ENCODE data around the gene CD2AP.
"Not testable (repeated sequence)": the region's sequence is repeated elsewhere in the genome, so short reads cannot be mapped to it uniquely, and the experiment has no call there.

The CD2AP gene, protein sequence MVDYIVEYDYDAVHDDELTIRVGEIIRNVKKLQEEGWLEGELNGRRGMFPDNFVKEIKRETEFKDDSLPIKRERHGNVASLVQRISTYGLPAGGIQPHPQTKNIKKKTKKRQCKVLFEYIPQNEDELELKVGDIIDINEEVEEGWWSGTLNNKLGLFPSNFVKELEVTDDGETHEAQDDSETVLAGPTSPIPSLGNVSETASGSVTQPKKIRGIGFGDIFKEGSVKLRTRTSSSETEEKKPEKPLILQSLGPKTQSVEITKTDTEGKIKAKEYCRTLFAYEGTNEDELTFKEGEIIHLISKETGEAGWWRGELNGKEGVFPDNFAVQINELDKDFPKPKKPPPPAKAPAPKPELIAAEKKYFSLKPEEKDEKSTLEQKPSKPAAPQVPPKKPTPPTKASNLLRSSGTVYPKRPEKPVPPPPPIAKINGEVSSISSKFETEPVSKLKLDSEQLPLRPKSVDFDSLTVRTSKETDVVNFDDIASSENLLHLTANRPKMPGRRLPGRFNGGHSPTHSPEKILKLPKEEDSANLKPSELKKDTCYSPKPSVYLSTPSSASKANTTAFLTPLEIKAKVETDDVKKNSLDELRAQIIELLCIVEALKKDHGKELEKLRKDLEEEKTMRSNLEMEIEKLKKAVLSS

DNA sequence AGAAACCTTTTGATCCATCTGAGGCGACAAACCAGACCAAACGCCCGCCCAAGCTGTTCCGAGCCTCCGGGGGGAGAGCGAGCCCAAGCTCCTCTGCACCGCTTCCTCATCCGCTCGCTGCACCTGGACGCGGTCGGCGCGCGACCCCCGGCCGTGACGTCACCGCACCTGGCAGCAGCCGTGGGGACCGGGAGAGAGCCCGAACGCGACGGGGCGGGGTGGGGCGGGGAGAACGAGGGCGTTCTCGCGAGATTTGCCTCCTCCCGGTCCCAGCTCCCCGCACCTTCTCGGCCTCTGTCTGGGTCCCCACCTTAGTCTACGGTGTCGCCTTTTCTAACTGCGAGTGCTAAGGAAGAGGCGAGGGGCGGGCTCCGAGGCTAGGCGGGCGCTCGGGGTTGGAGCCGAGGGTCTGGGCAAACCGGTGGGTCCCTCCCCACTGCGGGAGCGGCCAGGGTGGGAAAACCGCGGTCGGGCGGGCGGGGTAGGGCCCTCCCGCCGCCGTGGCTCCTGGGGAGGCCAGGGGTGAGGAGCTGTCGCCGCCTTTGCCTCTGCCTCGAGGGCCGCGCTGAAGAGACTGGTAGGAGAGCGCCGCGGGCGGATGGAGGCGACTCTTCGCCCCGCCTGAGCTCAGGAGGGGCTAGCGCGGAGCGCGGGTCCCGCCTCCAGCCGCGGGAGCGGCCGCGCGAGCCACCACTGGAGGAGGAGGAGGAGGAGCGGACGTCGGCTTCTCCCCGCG, at the start of gene CD2AP:
Gene CD2AP (plus strand): TSS at position 293 of the 736 bp plus-strand sequence. CDS start 456 bp downstream, outside the sequence.
- peak; percentile 60 to 63 for DNase-seq (ENCODE audit: low read depth in 2 of 2)

DNA sequence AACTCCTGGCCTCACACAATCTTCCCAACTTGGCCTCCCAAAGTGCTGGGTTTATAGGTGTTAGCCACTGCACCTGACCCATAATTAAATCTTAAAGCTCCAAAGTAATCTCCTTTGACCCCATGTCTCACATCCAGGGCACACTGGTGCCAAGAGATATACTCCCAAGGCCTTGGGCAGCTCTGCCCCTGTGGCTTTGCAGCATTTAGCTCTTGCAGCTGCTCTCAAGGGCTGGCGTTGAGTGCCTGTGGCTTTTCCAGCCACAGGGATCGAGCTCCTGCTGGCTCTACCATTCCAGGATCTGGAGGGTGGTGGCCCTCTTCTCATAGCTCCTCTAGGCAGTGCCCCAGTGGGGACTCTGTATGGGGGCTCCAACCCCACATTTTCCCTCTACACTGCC, 49.3 kb upstream of the CD2AP start:
- DNase-seq (ENCODE audit: low read depth in 2 of 2), result no peak

DNA sequence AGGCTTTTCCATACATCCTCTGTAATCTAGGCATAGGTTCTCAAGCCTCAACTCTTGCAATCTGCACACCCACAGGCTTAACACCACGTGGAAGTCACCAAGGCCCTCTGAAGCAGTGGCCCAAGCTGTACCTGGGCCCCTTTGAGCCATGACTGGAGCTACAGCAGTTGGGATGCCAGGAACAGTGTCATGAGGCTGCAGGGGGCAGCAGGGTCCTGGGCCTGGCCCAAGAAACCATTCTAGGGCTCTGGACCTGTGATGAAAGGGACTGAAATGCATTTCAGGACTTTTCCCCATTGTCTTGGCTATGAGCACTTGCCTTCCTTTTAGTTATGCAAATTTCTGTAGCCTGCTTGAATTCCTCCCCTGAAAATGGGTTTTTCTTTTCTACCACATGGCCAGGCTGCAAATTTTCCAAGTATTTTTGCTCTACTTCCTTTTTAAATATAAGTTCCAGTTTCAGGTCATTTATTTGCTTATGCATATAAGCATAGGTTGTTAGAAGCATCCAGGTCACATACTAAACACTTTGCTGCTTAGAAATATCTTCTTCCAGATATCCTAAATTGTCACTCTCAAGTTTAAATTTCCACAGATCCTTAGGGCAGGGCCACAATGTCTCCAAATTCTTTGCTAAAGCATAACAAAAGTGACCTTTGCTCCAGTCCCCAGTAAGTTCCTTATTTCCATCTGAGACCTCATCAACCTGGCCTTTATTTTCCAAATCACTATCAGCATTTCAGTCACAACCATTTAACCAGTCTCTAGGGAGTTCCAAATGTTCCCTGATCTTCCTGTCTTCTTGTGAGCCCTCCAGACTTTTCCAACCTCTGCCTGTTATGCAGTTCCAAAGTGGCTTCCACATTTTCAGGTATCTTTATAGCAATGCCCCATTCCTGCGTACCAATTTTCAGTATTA, 48.6 kb upstream of the CD2AP start:
- no peak for DNase-seq (ENCODE audit: low read depth in 2 of 2)

DNA sequence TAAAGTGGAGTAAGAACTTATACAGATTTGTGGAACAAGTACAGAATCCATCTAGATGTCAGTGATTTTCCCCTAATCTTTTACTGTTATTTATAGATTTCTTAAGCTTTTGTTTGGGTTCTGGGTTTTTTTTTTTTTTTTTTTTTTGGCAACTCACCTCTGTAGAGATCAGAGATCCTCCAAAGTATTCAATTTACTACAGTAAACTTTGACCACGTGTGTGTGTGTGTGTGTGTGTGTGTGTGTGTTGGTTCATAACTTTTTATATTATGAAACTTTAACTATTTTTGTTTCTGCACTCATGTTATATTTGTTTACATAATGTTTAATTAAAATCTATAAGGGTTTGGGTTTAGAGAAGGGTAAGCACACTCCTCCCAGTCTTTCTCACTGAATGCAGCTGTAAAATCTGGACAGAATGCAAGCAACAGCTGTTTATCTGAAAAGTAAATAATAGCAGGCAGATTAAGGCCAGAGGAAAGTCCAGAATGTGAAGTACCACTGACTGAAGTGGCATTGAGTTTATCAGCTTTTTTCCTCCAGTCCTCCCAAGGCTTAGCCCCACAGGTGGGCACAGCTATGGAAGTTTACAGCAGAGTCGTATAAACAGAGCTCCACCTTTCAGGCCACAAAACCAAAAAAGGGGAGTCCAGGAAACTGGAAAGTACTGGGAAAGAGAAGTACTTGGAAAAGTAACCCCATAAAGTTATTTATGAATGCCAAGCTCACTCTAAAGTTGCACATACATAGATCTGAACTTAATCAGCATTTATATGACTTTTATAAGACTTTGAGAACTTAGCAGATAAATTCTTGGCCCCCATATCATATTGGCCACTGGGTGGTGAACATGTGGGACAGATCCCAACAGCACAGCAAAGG, 43.0 kb upstream of the CD2AP start:
- DNase-seq (ENCODE audit: low read depth in 2 of 2), result no peak

DNA sequence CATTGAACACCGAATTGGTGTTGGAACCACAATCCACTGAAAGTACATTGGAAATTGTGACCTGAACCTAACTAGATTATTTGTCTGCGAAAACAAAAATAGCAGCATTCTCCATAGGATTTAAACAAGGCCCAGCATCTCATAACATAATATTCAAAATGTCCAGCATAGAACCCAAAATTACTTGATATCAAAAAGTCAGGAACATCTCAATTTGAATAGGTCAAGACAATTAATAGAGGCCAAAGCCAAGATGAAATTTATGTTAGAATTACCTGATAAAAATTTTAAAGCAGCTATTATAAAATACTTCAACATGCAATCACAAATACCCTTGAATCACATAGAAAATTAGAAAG, 42.4 kb upstream of the CD2AP start:
- no peak for DNase-seq (ENCODE audit: low read depth in 2 of 2)

DNA sequence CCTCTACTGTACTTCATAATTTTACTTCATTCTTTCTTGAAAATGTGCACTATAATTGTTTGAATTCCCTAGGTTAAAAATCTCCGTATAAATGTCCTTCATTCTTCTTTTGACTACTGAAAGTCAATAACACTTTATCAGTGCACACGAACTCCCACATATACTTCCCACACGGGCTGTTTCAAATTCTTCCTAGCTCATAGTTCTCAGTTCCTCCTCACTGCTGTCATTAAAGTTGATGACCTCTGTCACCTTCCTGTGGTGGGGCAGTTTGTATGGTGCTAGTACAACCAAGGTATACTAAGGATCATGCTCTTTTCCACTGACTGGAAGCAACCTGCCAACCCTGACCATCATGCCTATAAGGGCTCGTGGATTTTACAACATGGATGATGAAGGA, 40.0 kb upstream of the CD2AP start:
- DNase-seq (ENCODE audit: low read depth in 2 of 2), result no peak

DNA sequence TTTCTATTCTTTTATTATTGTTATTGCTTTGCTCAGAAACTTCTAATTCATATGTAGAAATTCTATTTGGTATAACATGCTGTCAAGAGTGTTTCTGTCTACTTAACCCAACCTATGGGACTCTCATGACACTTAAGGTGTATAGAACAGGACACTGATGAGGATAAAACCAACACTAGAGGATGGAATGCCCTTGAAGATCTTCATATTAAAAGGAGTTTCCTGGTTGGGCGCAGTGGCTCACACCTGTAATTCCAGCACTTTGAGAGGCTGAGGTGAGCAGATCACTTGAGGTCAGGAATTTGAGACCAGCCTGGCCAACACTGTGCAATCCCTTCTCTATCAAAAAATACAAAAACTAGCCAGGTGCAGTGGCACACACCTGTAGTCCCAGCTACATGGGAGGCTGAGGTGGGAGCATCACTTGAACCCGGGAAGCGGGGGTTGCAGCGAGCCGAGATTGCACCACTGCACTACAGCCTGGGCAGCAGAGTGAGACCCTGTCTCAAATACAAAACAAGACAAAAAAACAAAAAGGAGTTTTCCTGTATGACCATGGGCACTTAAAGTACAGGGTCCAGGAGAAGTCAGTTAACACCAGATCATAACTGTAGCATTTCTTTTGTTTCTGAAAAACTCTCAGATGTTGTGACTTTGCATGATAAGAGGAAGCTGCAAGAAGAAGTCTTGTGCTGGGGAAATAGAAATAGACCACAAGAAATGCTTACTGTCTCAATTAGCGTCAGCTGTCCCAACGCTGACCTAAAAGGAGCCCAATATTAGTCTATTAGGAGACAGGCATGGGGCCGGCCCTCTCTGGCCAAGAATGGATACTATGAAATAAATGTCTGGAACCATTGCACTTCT, 38.9 kb upstream of the CD2AP start:
- no peak for DNase-seq (ENCODE audit: low read depth in 2 of 2)

DNA sequence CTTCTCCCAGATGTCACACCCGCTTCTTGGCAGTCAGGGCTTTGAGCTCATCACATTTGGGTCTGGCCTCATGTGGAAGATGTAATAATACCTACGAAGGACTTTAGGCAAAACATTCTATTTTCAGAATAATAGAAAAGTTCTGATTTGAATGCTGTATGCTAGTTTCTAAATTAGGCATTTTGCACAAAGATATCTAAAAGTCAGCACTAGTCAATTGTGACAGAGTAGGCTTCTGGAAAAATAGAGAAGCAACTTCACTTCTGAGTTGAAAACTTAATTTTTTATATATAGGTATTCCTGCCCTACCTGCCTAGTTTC, 38.3 kb upstream of the CD2AP start:
- DNase-seq (ENCODE audit: low read depth in 2 of 2), result no peak

DNA sequence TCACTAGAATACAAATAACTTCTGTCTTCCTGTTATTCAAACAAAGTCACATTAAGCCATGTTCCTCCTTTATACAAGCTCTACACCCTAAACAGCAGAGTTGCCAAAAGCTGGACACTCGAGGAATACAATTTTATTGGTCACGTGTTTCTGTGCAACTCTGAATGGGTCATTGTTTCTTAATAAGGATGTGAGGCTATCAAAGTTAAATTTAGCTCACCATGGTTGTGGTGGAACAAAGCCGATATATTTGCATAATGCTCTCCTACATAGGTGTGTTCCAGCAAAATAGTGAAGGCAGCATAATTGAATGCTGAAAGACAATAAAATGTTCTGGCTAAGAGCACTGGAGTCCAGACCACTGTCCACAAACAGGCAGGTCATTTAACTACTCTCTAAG, 36.9 kb upstream of the CD2AP start:
- no peak for DNase-seq (ENCODE audit: low read depth in 2 of 2)

DNA sequence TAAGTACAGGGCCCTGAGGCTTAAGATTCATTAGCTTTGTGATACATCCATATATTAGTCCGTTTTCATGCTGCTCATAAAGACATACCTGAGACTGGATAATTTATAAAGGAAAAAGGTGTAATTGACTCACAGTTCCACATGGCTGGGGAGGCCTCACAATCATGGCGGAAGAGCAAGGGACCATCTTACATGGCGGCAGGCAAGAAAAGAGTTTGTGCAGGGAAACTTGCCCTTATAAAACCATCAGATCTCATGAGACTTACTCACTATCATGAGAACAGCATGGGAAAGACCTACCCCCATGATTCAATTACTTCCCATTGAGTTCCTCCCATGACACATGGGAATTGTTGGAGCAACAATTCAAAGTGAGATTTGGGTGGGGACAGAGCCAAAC, 32.6 kb upstream of the CD2AP start:
- DNase-seq (ENCODE audit: low read depth in 2 of 2), result not testable (repeated sequence)

DNA sequence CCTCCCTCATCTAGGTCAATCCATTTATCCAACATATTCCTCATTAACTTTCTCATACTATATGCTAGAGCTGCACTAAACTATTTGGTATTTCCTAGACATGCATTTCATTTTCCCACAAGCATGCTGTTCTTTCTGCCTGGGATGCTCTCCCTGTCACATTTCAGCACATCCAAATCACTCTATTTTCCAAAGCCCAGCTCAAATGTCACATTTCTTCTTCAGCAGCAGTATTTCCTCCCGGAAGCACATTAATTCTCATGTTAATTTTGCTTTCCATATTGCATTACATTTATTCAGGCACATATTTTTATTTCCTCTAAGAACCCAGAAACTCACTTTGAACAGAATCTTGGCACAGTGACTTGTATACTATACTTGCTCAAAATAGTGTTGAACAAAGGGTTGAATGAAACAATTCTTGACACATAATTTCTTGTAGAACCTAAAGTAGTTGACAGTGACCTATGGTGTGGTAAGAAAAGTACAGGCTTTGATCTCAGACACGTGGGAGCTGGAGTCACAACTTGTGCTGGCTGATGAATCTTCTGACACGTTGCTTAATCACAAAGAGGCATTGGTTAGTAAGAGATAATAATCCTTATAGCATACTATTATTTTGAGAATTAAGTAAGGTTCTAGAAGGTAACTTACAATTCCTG, 30.8 kb upstream of the CD2AP start:
- no peak for DNase-seq (ENCODE audit: low read depth in 2 of 2)

DNA sequence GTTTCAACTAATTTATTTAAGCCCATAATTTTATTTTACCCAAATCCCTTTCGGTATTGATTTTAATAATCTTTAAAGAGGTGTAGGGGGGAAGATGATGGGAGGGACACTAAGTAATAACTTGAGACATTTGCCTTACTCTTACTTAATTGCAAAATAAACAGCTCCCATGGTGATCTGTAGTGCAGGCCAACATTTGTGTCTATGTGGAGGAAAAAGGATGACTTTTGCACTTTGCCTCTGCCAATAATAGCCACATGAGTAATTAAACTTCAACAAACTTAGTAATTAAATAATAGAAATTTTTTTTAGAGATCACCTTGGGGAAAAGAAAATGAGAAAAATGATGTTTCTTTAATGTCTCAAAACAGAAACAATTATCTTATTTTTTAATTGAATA, 29.9 kb upstream of the CD2AP start:
- no peak for DNase-seq (ENCODE audit: low read depth in 2 of 2)

DNA sequence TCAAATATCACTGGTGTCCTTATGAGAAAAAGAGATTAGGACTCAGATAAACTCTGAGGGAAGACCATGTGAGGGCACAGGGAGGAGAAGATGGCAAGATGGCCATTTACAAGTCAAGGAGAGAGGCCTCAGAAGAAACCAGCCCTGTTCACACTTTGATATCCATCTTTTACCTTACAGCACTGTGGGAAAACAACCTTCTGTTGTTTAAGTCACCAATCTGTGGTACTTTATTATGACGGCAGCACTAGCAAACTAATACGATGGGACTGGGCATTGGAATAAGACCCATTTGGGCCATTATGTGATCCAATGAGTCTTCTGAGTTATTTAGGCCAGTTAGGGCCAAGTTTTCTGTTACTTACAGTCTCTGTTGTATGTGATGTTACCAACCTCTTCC, 26.4 kb upstream of the CD2AP start:
- no peak for DNase-seq (ENCODE audit: low read depth in 2 of 2)

DNA sequence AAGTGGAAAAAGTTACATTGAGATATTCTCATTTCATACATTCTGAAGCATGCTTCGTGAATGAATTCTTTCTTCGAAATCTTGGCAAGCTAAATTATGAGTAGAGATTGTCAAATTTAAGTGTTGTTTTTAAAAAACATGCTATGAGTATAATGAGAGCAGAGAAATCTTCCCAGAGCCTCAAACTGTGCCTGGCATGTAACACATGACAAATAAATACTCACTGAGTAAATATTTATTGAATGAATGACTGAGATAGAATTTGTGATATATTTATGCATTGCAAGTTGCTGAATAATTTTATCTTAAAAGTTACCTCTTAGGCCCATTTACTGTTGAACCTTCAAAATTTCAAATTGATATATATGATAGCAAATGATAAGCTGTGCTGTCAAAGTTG, 24.7 kb upstream of the CD2AP start:
- DNase-seq (ENCODE audit: low read depth in 2 of 2), result no peak

DNA sequence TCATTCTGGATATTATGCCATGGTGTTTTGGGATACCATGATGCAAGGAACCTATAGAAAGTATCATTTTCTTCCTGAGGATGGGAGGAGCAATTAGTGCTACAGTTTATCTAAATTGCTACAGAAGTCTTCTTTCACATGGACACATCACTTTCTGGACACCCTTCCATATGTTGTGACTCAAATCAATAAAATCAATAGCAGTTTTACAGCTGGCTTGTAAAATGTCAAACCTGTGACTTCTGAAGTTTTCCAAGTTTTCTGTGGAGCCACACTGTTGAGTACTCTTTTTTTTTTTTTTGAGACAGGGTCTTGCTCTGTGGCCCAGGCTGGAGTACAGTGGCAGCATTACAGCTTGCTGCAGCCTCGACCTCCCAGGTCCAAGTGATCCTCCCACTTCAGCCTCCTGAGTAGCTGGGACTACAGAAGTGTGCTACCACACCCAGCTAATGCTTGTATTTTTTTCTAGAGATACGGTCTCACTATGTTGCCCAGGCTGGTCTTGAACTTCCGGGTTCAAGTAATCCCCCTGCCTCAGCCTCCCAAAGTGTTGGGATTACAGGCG, 24.1 kb upstream of the CD2AP start:
- DNase-seq (ENCODE audit: low read depth in 2 of 2), result no peak

DNA sequence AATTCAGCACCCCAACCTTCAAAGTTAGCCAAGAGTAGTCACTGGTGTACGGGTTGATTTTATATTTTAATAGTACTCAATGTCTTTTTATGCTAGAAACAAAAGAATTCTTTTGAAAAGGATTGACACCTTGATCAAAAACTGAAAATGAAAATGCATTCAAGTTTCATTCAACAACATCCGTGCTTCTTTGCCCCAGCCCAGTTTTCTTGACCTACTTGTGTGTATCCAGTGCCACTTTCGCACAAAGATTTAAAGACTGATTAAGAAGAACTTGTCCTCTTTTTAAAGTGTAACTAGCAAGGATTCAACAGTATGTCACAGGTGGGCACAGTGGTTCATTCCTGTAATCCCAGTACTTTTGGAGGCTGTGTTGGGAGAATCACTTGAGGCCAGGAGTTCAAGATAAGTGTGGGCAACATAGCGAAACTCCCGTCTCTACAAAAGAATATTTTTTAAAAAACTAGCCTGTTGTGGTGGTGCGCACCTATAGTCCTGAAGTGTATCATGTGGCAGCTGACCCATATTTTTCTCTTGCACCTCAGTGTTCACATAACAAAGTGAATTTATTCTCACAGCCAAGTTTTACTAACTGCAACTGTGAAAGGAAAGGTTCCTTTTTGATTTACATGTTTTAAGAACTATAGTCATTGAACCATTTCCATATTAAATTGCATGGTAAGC, 22.7 kb upstream of the CD2AP start:
- DNase-seq (ENCODE audit: low read depth in 2 of 2), result no peak

DNA sequence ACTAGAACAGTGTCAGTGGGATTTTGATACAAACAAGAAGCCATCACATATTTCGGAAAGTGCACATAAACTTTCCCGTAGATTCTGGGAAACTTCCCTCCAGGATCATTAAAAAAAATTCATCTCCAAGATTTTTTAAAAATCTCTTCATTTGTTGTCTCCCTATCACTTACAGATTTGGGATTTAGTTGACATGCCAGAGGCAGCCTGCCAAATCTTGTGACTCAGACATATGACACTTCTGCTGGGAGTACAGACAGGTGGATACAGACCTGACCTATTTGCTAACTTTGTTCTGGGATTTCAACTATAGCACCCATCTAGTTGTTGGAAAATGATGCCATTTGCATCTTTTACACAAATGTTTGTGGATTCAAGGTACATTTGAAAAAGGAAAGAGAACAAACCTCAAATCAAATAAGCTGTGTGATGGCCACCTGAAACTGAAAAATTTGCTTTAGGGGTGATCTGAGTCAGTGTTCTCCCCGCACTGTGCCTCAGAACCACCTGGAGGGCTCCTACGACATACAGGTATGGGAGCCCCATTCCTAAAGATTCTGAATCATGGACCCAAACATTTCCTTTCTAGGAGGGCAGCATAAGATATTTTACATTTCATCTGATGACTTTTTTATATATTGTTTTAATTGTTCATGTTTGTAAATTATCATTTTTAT, 21.9 kb upstream of the CD2AP start:
- no peak for DNase-seq (ENCODE audit: low read depth in 2 of 2)

DNA sequence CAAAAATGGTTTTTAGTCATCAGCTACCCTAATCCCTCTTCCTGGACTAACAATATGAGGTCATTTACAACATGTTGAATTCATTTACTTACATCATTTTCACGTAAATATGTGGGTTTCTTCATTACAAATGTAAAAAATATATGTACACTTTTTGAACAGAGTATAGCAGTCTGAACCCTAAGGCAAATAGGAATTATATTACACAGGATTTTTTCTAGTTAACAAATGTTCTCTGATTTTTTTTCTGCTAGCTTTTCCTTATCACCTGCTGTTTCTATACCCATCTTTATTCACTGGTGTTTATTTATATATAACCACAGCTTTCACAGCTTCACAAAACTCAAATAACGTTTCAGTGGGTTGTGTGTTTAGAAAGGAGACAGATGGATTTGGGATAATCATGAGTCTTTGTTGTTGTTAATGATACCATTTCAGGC, 21.0 kb upstream of the CD2AP start:
- DNase-seq (ENCODE audit: low read depth in 2 of 2), result no peak

Measured in fibroblast of skin of left quadriceps (primary cell).